ENCODE measurements around the gene SATL1. TPM values are rescaled to one million over a fixed set of nuclear protein-coding genes. Genes with fewer than 3 reads are reported as not detected.

The SATL1 gene
- polyA plus RNA-seq, 3 donors from 2014 or later: not detected

DNA sequence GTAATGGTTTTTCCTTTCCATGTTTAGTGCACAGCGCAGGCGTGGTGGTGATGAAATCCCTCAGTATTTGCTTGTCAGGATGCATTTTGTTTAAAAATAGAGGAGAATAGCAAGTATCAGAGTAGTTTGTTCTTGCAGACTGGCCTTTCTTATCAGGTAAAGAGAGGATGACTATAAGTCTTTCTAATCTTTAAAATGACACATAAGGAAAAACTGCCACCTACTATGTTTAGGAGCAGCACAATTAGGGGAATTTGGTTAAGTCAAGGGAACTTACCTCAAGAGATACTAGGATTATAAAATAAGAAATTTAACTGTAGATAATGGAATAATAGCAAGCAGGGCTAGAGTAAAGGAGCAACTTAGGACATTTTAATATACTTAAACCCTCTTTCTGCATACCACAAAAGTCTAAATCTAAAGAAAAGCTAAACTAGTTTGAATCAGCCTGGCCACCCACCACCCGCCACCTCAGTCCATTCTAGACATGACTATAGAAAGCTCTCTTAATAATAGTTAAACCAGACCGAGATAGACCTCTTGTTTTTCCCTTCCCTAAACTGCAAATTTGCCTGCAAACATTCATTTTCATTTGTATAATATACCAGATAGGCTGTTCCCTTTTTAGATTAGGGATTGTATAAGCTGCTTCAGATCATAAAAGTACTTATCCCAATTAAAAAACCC, 177.9 kb downstream of the SATL1 start:
- Mint-ChIP-seq H3K4me1 (no peaks in the 10 kb centered on the region), H3K36me3 (peaks cover 0 to 15% (median 7%) of the 10 kb centered on the region in 3 donors), H3K4me3 (no peak overlapping the region), H3K9me3 (peaks cover 0 to 4% (median 0%) of the 10 kb centered on the region in 6 donors), H3K27me3 (ENCODE audit: low read depth in 3 of 3) (peaks cover under 1 to 3% (median 2%) of the 10 kb centered on the region in 3 donors), H3K27ac (no peak overlapping the region)
- no peak for DNase-seq

DNA sequence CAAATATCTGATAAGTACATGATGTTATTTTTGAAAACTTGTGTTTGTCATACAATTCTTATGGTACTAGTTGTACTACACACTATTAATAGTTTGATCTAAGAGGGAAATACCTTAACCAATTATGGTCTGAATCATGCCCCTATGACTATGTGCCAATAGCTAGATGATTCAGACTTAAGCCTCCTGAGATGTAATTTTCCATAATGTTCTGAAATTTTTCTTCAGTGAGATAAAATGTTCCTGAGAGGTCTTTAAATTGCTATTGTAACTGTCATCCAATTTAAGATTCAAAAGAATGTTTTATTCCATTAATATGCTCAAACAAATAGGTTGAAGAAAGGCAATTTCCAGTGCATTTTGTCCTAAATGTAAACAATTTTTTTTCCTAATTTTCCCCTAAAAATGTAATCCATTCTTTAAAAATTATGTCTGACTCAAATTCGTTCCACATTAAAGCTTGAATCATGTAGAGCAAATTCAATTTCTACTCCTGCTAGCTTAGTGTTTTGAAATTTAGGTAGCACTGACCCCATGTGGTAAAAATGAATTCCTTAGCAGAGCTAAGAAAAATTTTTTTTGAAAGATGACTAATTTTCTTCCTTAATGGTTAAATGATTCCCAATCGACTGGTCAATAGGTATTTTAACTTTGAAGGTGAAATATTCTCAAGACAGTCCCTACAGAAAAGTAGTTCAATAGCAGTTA, 190.8 kb downstream of the SATL1 start:
- Mint-ChIP-seq H3K27me3 (ENCODE audit: low read depth in 3 of 3) (peaks cover 0 to 3% (median 2%) of the 10 kb centered on the region in 3 donors), H3K9me3 (no peaks in the 10 kb centered on the region), H3K4me3 (no peak overlapping the region), H3K27ac (no peak overlapping the region), H3K36me3 (peaks cover 0 to 4% (median 0%) of the 10 kb centered on the region in 3 donors), H3K4me1 (no peaks in the 10 kb centered on the region)
- DNase-seq: no peak

DNA sequence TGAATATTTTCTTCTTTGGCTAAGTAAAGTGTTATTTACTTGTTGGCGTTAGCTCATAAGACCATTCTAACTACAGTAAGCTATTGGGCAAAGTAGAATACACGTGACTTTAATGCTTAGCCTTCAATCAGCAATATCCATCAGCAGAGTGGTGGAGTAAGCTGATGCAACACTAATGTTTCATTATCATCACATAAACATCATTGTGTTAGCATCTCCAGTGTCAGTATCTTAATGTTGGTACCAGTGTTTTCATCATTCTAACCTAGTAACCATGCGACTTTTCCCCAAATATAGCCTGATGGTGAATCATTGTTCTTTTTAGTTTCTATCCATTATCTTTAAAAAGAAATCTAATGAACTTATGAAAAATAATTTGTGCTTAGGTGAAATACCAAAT, 191.4 kb downstream of the SATL1 start:
- no peak for DNase-seq
- H3K36me3 Mint-ChIP-seq: peaks cover 0 to 4% (median 0%) of the 10 kb centered on the region in 3 donors
- H3K4me3 Mint-ChIP-seq: no peak overlapping the region
- no peak overlapping the region for H3K27ac Mint-ChIP-seq
- no peaks in the 10 kb centered on the region for H3K4me1 Mint-ChIP-seq
- H3K9me3 Mint-ChIP-seq: no peaks in the 10 kb centered on the region
- peaks cover 0 to 3% (median 2%) of the 10 kb centered on the region in 3 donors for H3K27me3 Mint-ChIP-seq (ENCODE audit: low read depth in 3 of 3)

DNA sequence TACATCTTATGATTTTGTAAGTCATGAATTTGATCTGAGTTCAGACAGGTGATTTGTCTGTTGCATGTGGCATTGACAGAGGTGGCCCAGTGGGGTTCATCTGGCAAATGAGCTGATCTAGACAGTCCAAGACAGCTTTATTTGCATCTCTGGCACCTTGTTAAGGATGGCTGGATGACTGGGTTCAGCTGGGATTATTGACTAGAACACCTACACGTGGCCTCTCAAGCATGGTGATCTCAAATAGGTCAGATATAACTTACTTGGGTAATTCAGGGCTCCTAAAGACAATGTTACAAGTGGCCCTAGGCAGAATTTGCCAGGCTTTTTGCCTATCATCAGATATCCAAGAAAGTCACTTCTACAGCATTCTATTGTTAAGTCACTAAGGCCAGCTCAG, 192.0 kb downstream of the SATL1 start:
- H3K36me3 Mint-ChIP-seq: peaks cover 0 to under 1% (median 0%) of the 10 kb centered on the region in 3 donors
- no peak overlapping the region for H3K27ac Mint-ChIP-seq
- H3K9me3 Mint-ChIP-seq: no peaks in the 10 kb centered on the region
- no peak overlapping the region for H3K4me3 Mint-ChIP-seq
- DNase-seq: no peak
- no peaks in the 10 kb centered on the region for H3K4me1 Mint-ChIP-seq
- H3K27me3 Mint-ChIP-seq (ENCODE audit: low read depth in 3 of 3): peaks cover 0 to 5% (median 2%) of the 10 kb centered on the region in 3 donors

Other genes with a start within 250 kb of the SATL1 start
- gene APOOL, start 239.9 kb downstream of the SATL1 start, polyA plus RNA-seq: 1 to 10 TPM in 2 of 3 donors, under 1 TPM in 1; 0.74 to 4.8 (median 1.2) TPM
- gene ZNF711, start 212 bp upstream of the SATL1 start, polyA plus RNA-seq: 1 to 10 TPM in 1 of 3 donors, under 1 TPM in 2; 0.61 to 5.8 (median 0.78) TPM
- not detected for gene POF1B, start 135.9 kb upstream of the SATL1 start, polyA plus RNA-seq

All from immature natural killer cell (primary cell).